Activated CD8-positive, alpha-beta T cell treated with anti-CD3 and anti-CD28 coated beads for 36 hours (primary cell): ENCODE data around the gene PARVB. TPM values are rescaled to one million over a fixed set of nuclear protein-coding genes. Genes with fewer than 3 reads are reported as not detected.

Source experiments
- ATAC-seq: fragments of 200-7000 bp; cut with Tn5 transposase; one replicate; pipeline ENCODE4 v1.10.0; 2021; ENCODE audit warnings: mild to moderate bottlenecking, moderate library complexity
- CTCF ChIA-PET: fragments of 350-600 bp; sonication (Branson Sonifier 250); formaldehyde crosslinking; loops from one replicate; lab custom pipeline; 2021; ENCODE audit warnings: antibody characterized with exemption; lab: Charles Lee
- POLR2A ChIA-PET: fragments of 350-600 bp; sonication (Branson Sonifier 250); formaldehyde crosslinking; loops from one replicate; lab custom pipeline; 2021; ENCODE audit warnings: antibody characterized with exemption; lab: Charles Lee
- DNase-seq: peaks from one replicate; pipeline ENCODE4 v3.0.0-alpha.2; 2020
- H3K27ac Mint-ChIP-seq: one replicate; pipeline ENCODE4 v1.8.0; 2021; ENCODE audit warnings: mild to moderate bottlenecking, mixed read lengths
- H3K27me3 Mint-ChIP-seq: one replicate; pipeline ENCODE4 v1.8.0; 2021; ENCODE audit warnings: mixed read lengths
- H3K36me3 Mint-ChIP-seq: one replicate; pipeline ENCODE4 v1.8.0; 2021; ENCODE audit warnings: low read depth, mixed read lengths
- H3K4me1 Mint-ChIP-seq: one replicate; pipeline ENCODE4 v1.8.0; 2021; ENCODE audit warnings: low read depth, mixed read lengths
- H3K4me3 Mint-ChIP-seq: one replicate; pipeline ENCODE4 v1.8.0; 2021; ENCODE audit warnings: mild to moderate bottlenecking, moderate library complexity, mixed read lengths
- H3K9me3 Mint-ChIP-seq: one replicate; pipeline ENCODE4 v1.8.0; 2021; ENCODE audit warnings: mixed read lengths
- intact Hi-C: fragments of 100-400 bp; cut with micrococcal nuclease; formaldehyde crosslinking; loops from one replicate; pipeline ENCODE4 v1.10.0; 2022
- total RNA-seq, 2 experiments: library from RNA; stranded (reverse); gene quantifications; one replicate each; pipeline ENCODE4 v1.2.3, GENCODE V29; 2021
- TF ChIP-seq, protein P1 (sequence below): fragments of 200-600 bp; IDR thresholded peaks from one replicate; pipeline ENCODE4 v1.8.0; 2022; ENCODE audit warnings: antibody characterized with exemption, mild to moderate bottlenecking

The PARVB gene
- total RNA-seq, 2 experiments from 2014 or later, result 71.0 to 73.1 TPM

GRCh38 chr22:44091751-44092150 is 67.6 kb downstream of the PARVB start:
- Mint-ChIP-seq H3K27ac (no peak overlapping the region), H3K27me3 (no peaks in the 10 kb centered on the region), H3K4me1 (peaks cover 10% of the 10 kb centered on the region), H3K9me3 (no peaks in the 10 kb centered on the region), H3K4me3 (no peak overlapping the region), H3K36me3 (peaks cover 2% of the 10 kb centered on the region)
- no peak for ATAC-seq
- no peak for DNase-seq
- ChIA-PET POLR2A (no interaction called here), CTCF (no interaction called here)
- TF ChIP-seq, protein P1, sequence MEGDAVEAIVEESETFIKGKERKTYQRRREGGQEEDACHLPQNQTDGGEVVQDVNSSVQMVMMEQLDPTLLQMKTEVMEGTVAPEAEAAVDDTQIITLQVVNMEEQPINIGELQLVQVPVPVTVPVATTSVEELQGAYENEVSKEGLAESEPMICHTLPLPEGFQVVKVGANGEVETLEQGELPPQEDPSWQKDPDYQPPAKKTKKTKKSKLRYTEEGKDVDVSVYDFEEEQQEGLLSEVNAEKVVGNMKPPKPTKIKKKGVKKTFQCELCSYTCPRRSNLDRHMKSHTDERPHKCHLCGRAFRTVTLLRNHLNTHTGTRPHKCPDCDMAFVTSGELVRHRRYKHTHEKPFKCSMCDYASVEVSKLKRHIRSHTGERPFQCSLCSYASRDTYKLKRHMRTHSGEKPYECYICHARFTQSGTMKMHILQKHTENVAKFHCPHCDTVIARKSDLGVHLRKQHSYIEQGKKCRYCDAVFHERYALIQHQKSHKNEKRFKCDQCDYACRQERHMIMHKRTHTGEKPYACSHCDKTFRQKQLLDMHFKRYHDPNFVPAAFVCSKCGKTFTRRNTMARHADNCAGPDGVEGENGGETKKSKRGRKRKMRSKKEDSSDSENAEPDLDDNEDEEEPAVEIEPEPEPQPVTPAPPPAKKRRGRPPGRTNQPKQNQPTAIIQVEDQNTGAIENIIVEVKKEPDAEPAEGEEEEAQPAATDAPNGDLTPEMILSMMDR, result no peak
- intact Hi-C loops, result no loop called here

GRCh38 chr22:44092636-44093220 is 68.6 kb downstream of the PARVB start:
- POLR2A ChIA-PET, result interaction anchor here (0.6 kb wide), 1 partner anchor 1158 kb away, joined by 5 read pairs; no protein-coding TSS in a partner anchor
- DNase-seq (no peak), ATAC-seq (no peak)
- intact Hi-C loops, result no loop called here
- no peak overlapping the region for H3K4me3 Mint-ChIP-seq
- H3K9me3 Mint-ChIP-seq, result no peaks in the 10 kb centered on the region
- peaks cover 10% of the 10 kb centered on the region for H3K4me1 Mint-ChIP-seq
- H3K27ac Mint-ChIP-seq, result no peak overlapping the region
- peaks cover 2% of the 10 kb centered on the region for H3K36me3 Mint-ChIP-seq
- no peaks in the 10 kb centered on the region for H3K27me3 Mint-ChIP-seq
- CTCF ChIA-PET, result no interaction called here
- TF ChIP-seq, protein P1, result no peak

DNA sequence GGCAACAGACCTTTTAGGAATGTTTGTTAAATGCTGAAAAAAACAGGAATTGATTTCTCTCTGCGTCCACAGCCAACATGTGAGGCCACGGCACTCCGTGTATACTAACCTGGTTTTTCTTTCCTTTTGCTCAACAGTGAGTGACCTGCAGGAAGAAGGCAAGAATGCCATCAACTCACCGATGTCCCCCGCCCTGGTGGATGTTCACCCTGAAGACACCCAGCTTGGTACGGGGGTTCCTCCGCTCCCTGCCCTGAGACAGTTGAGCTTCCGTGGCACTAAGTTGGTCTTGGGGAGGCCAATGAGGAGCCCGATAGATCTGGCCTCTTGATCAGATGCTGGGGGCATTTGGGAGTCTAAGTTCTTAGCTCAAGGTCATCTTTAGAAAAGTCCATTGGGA is 69.7 kb downstream of the PARVB start:
- H3K4me3 Mint-ChIP-seq, result no peak overlapping the region
- POLR2A ChIA-PET, result no interaction called here
- TF ChIP-seq, protein P1, result no peak
- CTCF ChIA-PET, result interaction anchor here (1.1 to 1.4 kb wide), 2 partner anchors 8 to 101 kb away, joined by 5 to 7 read pairs; no protein-coding TSS in a partner anchor
- H3K27me3 Mint-ChIP-seq, result no peaks in the 10 kb centered on the region
- H3K4me1 Mint-ChIP-seq, result peaks cover 10% of the 10 kb centered on the region
- H3K27ac Mint-ChIP-seq, result no peak overlapping the region
- H3K9me3 Mint-ChIP-seq, result no peaks in the 10 kb centered on the region
- H3K36me3 Mint-ChIP-seq, result peaks cover 2% of the 10 kb centered on the region
- ATAC-seq (no peak), DNase-seq (no peak)
- intact Hi-C loops, result no loop called here

- CTCF ChIA-PET, result interaction anchor here (1.4 kb wide), 1 partner anchor 9 kb away, joined by 7 read pairs; no protein-coding TSS in a partner anchor
- Mint-ChIP-seq H3K27ac (no peak overlapping the region), H3K9me3 (no peaks in the 10 kb centered on the region), H3K36me3 (peaks cover 2% of the 10 kb centered on the region), H3K4me1 (peaks cover 10% of the 10 kb centered on the region), H3K27me3 (no peaks in the 10 kb centered on the region), H3K4me3 (no peak overlapping the region)
- POLR2A ChIA-PET, result no interaction called here
- TF ChIP-seq, protein P1, result no peak
- ATAC-seq (no peak), DNase-seq (no peak)
- intact Hi-C loops, result no loop called here
Observed at GRCh38 chr22:44094751-44095302, 70.7 kb downstream of the PARVB start.

DNA sequence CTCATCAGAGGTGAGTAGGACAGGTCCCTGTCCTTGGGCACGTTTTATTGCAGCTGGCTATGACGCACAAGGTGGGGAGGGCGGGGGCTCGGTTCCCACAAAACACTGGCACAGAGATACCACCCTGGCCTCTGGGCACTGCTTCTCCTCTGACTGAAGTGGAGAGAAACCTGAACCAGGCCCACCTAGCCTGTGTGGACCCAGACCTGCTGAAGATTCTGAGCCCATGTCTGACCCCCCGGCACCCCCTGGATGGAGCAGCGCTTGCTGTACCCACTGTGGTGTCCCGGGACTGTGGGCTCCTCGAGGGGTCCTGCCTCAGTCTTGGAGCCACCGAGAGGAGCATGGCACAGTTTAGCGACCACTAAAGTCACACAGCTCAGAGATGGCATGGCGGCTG is 72.6 kb downstream of the PARVB start:
- Mint-ChIP-seq H3K4me3 (no peak overlapping the region), H3K27ac (no peak overlapping the region), H3K27me3 (no peaks in the 10 kb centered on the region), H3K36me3 (peaks cover 2% of the 10 kb centered on the region), H3K9me3 (no peaks in the 10 kb centered on the region), H3K4me1 (no peaks in the 10 kb centered on the region)
- ChIA-PET CTCF (interaction anchor here (1.2 kb wide), 1 partner anchor 15 kb away, joined by 3 read pairs; no protein-coding TSS in a partner anchor), POLR2A (no interaction called here)
- TF ChIP-seq, protein P1, result no peak
- ATAC-seq (no peak), DNase-seq (no peak)
- intact Hi-C loops, result no loop called here
